ENCODE measurements around the gene DAPL1.
"Not testable (repeated sequence)": the region's sequence is repeated elsewhere in the genome, so short reads cannot be mapped to it uniquely, and the experiment has no call there.

Gene DAPL1

GRCh38 chr2:158823486-158824237 is 28.5 kb downstream of the DAPL1 start:
- no peak for DNase-seq (ENCODE audit: low read depth)

- DNase-seq (ENCODE audit: low read depth), result no peak
Observed at GRCh38 chr2:158825021-158825420, 29.9 kb downstream of the DAPL1 start.

GRCh38 chr2:158826965-158827364 is 31.8 kb downstream of the DAPL1 start:
- no peak for DNase-seq (ENCODE audit: low read depth)

GRCh38 chr2:158828378-158829164 is 33.5 kb downstream of the DAPL1 start:
- DNase-seq (ENCODE audit: low read depth), result no peak

- DNase-seq (ENCODE audit: low read depth), result no peak
Observed at GRCh38 chr2:158829167-158829566, 34.0 kb downstream of the DAPL1 start.

- no peak for DNase-seq (ENCODE audit: low read depth)
Observed at GRCh38 chr2:158830201-158830600, 35.1 kb downstream of the DAPL1 start.

- no peak for DNase-seq (ENCODE audit: low read depth)
Observed at GRCh38 chr2:158835431-158835830, 40.3 kb downstream of the DAPL1 start.

GRCh38 chr2:158837645-158838044 is 42.5 kb downstream of the DAPL1 start:
- no peak for DNase-seq (ENCODE audit: low read depth)

GRCh38 chr2:158841850-158842249 is 46.7 kb downstream of the DAPL1 start:
- DNase-seq (ENCODE audit: low read depth), result no peak

- no peak for DNase-seq (ENCODE audit: low read depth)
Observed at GRCh38 chr2:158845444-158845843, 50.3 kb downstream of the DAPL1 start.

GRCh38 chr2:158845859-158846258 is 50.7 kb downstream of the DAPL1 start:
- no peak for DNase-seq (ENCODE audit: low read depth)

- DNase-seq (ENCODE audit: low read depth), result not testable (repeated sequence)
Observed at GRCh38 chr2:158847526-158847925, 52.4 kb downstream of the DAPL1 start.

- not testable (repeated sequence) for DNase-seq (ENCODE audit: low read depth)
Observed at GRCh38 chr2:158848031-158848970, 53.2 kb downstream of the DAPL1 start.

GRCh38 chr2:158860179-158860578 is 65.1 kb downstream of the DAPL1 start:
- not testable (repeated sequence) for DNase-seq (ENCODE audit: low read depth)

- not testable (repeated sequence) for DNase-seq (ENCODE audit: low read depth)
Observed at GRCh38 chr2:158861626-158862025, 66.5 kb downstream of the DAPL1 start.

- DNase-seq (ENCODE audit: low read depth), result not testable (repeated sequence)
Observed at GRCh38 chr2:158865469-158865868, 70.4 kb downstream of the DAPL1 start.

Data from stimulated activated CD8-positive, alpha-beta memory T cell treated with anti-CD3 and anti-CD28 coated beads, Interleukin-15, amount 100 ng/mL, for 24 hours (primary cell).